ENCODE data around the gene ZNF575.

GRCh38 chr19:43499042-43499441, 33.9 kb upstream of the ZNF575 start:
- TF ChIP-seq CTCF (conservative IDR thresholded peaks at IDR 0.05; ENCODE audit: low read length) (no peak), EZH2phosphoT487 (IDR thresholded peaks at IDR 0.05; ENCODE audit: borderline replicate concordance, low read depth, low read length) (no peak)

Measured in OCI-LY7 (cell line).